Lower lobe of right lung (tissue), 2 donors: ENCODE data around the gene NSG1. TPM values are rescaled to one million over a fixed set of nuclear protein-coding genes. Genes with fewer than 3 reads are reported as not detected.

Experiments
- ATAC-seq, 2 donors: fragments of 200-7000 bp; cut with Tn5 transposase; one replicate each; pipeline ENCODE4 v1.9.1; 2020 to 2022; ENCODE audit warnings: mild to moderate bottlenecking in 2 of 2, moderate library complexity in 2 of 2
- DNase-seq: peaks from one replicate; pipeline ENCODE4 v3.0.0-alpha.2; 2020
- H3K27ac ChIP-seq: fragments of 200-600 bp; one replicate; pipeline ENCODE4 v1.8.0; 2022
- H3K27me3 ChIP-seq: fragments of 200-600 bp; one replicate; pipeline ENCODE4 v1.8.0; 2022; ENCODE audit warnings: low read depth
- H3K36me3 ChIP-seq: fragments of 200-600 bp; one replicate; pipeline ENCODE4 v1.8.0; 2022; ENCODE audit warnings: mild to moderate bottlenecking
- H3K4me1 ChIP-seq: fragments of 200-600 bp; one replicate; pipeline ENCODE4 v1.8.0; 2022
- H3K4me3 ChIP-seq: fragments of 200-600 bp; one replicate; pipeline ENCODE4 v1.8.0; 2022; ENCODE audit warnings: mild to moderate bottlenecking
- H3K9me3 ChIP-seq: fragments of 200-600 bp; one replicate; pipeline ENCODE4 v1.8.0; 2022
- intact Hi-C: fragments of 100-400 bp; cut with DNase I; formaldehyde crosslinking; loops from one replicate; pipeline ENCODE4 v1.11.0; 2022
- long read RNA-seq: library from polyadenylated mRNA; unstranded; transcript quantifications from one replicate; pipeline ENCODE4 v2.0.0, GENCODE V29; 2021
- total RNA-seq: library from RNA; stranded (reverse); fragmentation: NEBNext Ultra II Directional; extraction: Animal tissue kit (Norgen Biotek cat#: 25700); gene quantifications from one replicate; pipeline ENCODE4 v1.2.1, GENCODE V29; 2021
- TF ChIP-seq, protein P1 (sequence below): fragments of 200-600 bp; IDR thresholded peaks from one replicate; pipeline ENCODE4 v1.8.0; 2022; ENCODE audit warnings: antibody characterized with exemption, mild to moderate bottlenecking
- donor health status: DM: no; HTN: yes; CAD: no; lungs with severe emphysema.

Gene NSG1, protein sequence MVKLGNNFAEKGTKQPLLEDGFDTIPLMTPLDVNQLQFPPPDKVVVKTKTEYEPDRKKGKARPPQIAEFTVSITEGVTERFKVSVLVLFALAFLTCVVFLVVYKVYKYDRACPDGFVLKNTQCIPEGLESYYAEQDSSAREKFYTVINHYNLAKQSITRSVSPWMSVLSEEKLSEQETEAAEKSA
- 0.50 TPM for total RNA-seq
- long read RNA-seq, partial matches to known transcripts = 0 of 1 reads
- long read RNA-seq, other reads (novel, unspliced or antisense) = 1 of 1 reads

DNA sequence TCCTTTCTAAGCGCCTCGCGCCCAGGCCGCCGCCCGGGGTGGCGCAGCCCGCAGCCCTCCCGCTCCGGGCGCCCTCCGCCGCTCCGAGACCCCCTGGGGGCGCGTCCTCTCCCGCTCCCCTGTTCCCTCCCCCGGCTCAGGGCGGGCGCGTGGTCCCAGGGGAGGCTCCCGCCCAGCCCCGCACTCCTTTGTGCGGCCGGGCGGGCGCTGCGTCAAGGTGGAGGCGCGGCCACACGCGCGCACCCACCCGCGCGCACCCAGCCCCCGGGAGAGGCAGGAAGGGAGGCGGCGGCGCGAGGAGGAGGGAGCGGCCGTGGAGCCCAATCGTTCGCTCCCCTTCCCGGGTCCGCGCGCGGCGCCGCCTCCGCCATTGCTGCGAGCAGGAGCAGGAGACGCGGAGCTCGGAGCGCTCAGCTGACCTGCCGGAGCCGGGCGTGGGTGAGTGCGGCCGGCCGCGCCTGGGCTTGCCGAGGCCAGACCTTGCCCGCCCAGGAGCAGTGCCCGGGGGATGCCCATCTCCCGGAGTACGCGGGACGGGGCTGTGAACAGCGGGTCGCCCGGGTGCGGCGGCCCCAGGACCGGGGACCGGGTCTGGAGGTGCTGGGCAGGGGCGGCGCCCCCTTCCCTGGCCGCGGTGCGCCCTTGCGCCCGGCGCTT, at the start of gene NSG1:
TSS of gene NSG1 (plus strand) at position 367 of the 657 bp plus-strand sequence. CDS start 528 bp downstream, outside the sequence.
- DNase-seq (no peak), ATAC-seq (peak; percentile 51 to 58)
- H3K27me3 ChIP-seq = peaks cover 65% of the 10 kb centered on the region
- no peak within 1 kb of the TSS for H3K27ac ChIP-seq
- intact Hi-C loops = no loop called here
- peak within 1 kb of the TSS; percentile 48 for H3K4me3 ChIP-seq
- TF ChIP-seq, protein P1, sequence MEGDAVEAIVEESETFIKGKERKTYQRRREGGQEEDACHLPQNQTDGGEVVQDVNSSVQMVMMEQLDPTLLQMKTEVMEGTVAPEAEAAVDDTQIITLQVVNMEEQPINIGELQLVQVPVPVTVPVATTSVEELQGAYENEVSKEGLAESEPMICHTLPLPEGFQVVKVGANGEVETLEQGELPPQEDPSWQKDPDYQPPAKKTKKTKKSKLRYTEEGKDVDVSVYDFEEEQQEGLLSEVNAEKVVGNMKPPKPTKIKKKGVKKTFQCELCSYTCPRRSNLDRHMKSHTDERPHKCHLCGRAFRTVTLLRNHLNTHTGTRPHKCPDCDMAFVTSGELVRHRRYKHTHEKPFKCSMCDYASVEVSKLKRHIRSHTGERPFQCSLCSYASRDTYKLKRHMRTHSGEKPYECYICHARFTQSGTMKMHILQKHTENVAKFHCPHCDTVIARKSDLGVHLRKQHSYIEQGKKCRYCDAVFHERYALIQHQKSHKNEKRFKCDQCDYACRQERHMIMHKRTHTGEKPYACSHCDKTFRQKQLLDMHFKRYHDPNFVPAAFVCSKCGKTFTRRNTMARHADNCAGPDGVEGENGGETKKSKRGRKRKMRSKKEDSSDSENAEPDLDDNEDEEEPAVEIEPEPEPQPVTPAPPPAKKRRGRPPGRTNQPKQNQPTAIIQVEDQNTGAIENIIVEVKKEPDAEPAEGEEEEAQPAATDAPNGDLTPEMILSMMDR = no peak
- H3K36me3 ChIP-seq = no peaks in the 10 kb centered on the region
- H3K9me3 ChIP-seq = no peaks in the 10 kb centered on the region
- H3K4me1 ChIP-seq = peaks cover 26% of the 10 kb centered on the region

DNA sequence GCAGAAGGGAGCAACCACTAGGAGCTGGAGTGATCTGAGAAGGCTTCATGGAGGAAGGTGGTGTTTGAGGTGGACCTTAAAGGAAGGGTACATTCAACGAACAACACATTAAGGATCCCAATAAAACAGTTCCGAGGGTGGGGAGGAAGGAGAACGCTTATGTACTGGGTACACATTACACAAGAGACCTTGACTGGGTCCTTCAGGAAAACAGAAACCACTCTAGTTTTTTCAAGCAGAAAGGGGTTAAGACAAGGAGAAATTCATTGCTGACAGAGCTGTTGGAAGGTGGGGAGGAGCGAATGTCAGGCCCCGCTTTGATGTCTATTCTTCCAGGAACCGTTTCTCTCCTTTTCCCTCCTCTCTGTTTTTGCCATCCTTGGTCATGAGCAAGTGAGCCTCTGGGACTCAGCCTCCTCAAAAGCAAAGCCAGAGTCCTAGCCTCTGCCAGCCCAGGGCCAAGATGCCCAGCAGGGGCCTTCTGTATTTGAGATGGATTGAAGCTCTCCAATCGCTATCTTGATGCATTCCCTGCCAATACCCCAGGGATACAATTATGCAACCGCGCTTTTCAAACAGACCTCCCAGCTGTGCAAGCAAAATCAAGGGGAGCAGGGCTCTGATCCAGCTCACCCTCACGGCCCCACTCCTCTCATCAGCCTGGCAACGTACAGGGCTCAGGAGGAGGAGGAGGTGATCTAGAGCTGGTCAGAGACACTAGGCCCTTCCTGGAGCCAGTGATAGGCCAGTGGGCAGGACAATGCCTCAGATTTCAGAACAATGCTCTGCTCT, 48.5 kb upstream of the NSG1 start:
- intact Hi-C loops = no loop called here
- H3K27me3 ChIP-seq = no peaks in the 10 kb centered on the region
- no peaks in the 10 kb centered on the region for H3K9me3 ChIP-seq
- no peak overlapping the region for H3K4me3 ChIP-seq
- H3K27ac ChIP-seq = no peak overlapping the region
- H3K4me1 ChIP-seq = no peaks in the 10 kb centered on the region
- no peaks in the 10 kb centered on the region for H3K36me3 ChIP-seq
- TF ChIP-seq, protein P1 = no peak
- ATAC-seq = peak; percentile 47 to 55
- DNase-seq = no peak

DNA sequence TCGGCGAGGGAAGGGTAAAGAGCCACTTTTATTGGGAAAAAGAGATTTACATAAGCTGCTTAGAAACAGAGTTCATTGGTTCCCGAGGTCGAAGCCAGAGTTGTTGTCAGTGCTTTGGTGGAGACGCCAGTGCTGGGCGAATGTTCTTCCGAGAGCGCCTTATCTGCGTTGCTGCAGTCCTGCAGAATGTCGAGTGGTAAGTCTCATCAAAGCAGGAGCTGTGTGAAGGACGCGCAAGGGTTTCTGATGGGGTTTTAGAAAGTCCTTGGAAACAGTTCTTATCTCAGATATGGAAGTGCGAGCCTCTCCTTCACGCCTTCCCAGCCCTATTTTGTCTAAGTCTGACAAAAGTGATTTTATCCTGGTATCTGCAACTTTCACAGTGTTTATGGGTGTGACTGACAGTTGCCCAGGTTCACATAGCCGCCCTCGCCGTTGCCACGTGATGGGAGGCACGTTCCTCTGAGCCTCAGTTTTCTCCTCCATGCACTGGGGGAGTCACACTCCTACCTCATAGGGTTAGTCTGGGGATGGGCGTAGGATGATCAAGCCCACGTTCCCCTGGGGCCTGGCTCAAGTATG, 47.3 kb upstream of the NSG1 start:
- ATAC-seq (peak; percentile 73 to 83), DNase-seq (no peak)
- Histone ChIP-seq H3K27ac (no peak overlapping the region), H3K36me3 (no peaks in the 10 kb centered on the region), H3K27me3 (no peaks in the 10 kb centered on the region), H3K4me3 (no peak overlapping the region), H3K9me3 (no peaks in the 10 kb centered on the region), H3K4me1 (no peaks in the 10 kb centered on the region)
- TF ChIP-seq, protein P1 = no peak
- intact Hi-C loops = no loop called here

DNA sequence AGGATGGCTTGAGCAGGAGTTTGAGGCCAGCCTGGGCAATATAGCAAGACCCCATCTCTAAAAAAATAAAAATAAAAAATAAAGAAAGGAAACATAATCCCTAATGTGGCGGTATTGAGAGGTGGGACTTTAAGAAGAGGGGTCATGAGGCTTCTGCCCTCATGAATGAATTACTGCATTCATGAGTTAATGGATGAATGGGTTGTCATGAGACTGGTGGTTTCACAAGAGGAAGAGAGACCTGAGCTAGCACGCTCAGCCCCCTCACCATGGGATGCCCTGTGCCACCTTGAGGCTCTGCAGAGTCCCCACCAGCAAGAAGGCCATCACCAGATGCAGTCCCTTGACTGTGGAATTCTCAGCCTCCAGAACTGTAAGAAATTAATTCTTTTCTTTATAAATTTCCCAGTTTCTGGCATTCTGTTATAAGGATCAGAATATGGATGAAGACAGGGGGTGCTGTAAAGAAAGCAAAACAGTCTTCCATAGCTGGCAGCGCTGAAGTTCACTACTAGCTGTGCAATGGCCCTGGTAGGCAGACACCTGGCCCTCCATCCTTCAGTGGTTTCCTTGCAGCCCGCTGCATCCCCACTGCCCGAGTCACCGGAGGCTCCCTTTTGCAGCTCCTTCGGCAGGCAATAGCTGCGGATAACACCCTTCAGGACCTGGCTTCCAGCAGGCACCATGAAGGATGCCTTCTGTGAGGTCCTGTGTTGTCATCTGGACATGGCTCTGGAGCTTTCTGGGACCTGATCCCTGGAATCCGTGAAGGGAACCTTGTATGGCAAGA, 44.8 kb upstream of the NSG1 start:
- intact Hi-C loops = no loop called here
- no peak for DNase-seq

More for the DNA sequence above, 44.8 kb upstream of the NSG1 start:
- TF ChIP-seq, protein P1 = no peak
- no peak overlapping the region for H3K27ac ChIP-seq
- H3K27me3 ChIP-seq = peaks cover 6% of the 10 kb centered on the region
- H3K4me3 ChIP-seq = no peak overlapping the region
- no peak for ATAC-seq
- H3K9me3 ChIP-seq = no peaks in the 10 kb centered on the region
- H3K4me1 ChIP-seq = no peaks in the 10 kb centered on the region
- no peaks in the 10 kb centered on the region for H3K36me3 ChIP-seq
